Tibial nerve (tissue), 4 donors: ENCODE results near the gene TASOR2.

ENCODE experiments used
- CTCF ChIP-seq, 5 experiments: fragments of 200-600 bp in 3 of 5; fragments of 450-650 bp in 2 of 5; sonication (generic) in 3 of 5; IDR thresholded peaks; one replicate each; pipeline ENCODE4 v1.5.1; 2016 to 2019; ENCODE audit warnings: antibody characterized with exemption in 5 of 5, mild to moderate bottlenecking in 3 of 5, moderate library complexity in 2 of 5
- EP300 ChIP-seq, 2 donors: sonication (generic); formaldehyde crosslinking; IDR thresholded peaks; one replicate each; pipeline ENCODE4 v1.6.1; 2017; ENCODE audit warnings: antibody characterized with exemption in 2 of 2, mild to moderate bottlenecking in 1 of 2
- POLR2A ChIP-seq, 2 donors: fragments of 450-650 bp; IDR thresholded peaks; one replicate each; pipeline ENCODE4 v1.6.1; 2017; ENCODE audit warnings: antibody characterized with exemption in 2 of 2, mild to moderate bottlenecking in 2 of 2, moderate library complexity in 2 of 2

GRCh38 chr10:5698062-5698461 is 13.4 kb downstream of the TASOR2 start:
- TF ChIP-seq POLR2A (IDR thresholded peaks at IDR 0.05) (no peak), CTCF (IDR thresholded peaks at IDR 0.05) (no peak), EP300 (IDR thresholded peaks at IDR 0.05) (no peak)
